Measurements from ENCODE around the gene HMCN1.

Gene HMCN1

DNA sequence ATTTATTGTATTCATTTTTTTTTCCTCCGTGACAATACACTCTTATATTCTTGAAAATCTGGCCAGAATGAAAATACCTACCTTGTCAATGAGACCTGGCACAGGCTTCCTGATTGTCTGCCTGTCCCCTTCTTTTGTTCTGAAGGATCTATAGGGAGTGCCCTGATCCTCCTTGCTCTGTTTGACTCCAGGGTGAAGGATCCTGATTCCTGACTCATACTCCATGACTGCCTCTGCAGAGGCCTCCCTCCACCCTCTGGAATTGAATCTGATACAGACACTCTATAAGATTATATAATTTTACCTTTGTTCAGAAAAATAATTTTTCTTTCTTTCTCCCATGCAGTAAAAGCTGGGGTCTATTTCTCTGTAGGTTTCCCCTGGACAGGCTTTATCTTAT lies 116.2 kb downstream of the HMCN1 start:
- no peak for DNase-seq (ENCODE audit: low read depth in 1 of 2, low spot score in 1 of 2)
- no peak for TF ChIP-seq JUND (IDR thresholded peaks at IDR 0.05; ENCODE audit: low read depth)
- in situ Hi-C loops (cut with HindIII; ENCODE audit: low pct_unique_long_range_greater_than_20kb, low sequenced_read_pairs) = no loop called here

DNA sequence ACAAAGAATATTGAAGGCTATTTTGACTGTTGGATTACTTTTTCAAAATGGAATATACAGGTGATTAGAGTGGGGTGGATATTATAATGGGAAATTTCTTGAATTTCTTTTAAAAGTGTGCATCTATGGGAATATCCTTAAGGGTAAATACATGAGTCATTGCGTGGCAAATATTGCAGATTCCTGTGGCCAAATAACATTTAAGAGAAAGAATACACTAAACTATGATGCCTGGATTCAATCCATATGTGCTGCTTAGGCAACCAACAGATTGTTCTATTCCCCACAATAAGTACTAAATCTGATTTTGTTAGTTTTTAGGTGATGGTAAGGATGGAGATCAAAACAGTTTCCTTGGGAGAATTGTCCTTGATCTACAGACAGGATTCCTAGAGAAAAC lies 119.5 kb downstream of the HMCN1 start:
- in situ Hi-C loops (cut with HindIII; ENCODE audit: low pct_unique_long_range_greater_than_20kb, low sequenced_read_pairs) = no loop called here
- peak in 1 of 2 experiments; percentile 11 for DNase-seq (ENCODE audit: low read depth in 1 of 2, low spot score in 1 of 2)
- no peak for TF ChIP-seq JUND (IDR thresholded peaks at IDR 0.05; ENCODE audit: low read depth)

DNA sequence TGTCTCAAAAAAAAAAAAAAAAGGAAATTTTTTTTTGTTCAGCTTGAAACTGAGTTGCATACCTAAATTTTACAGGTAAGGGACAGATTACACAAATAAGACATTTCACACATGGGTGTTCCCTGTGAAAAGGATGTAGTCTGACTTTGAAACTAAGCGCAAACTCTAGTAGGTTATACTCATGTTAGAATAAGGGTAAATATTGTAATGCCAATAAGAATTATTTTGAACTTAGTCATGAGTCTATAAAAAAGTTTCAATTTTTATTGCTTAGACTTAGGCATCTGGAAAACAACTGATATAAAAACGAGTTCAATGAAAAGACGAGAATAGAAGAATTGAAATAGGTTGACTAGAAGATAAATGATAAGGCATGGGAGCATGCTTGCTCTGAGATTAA lies 122.3 kb downstream of the HMCN1 start:
- no peak for DNase-seq (ENCODE audit: low read depth in 1 of 2, low spot score in 1 of 2)
- TF ChIP-seq JUND (IDR thresholded peaks at IDR 0.05; ENCODE audit: low read depth) = no peak
- in situ Hi-C loops (cut with HindIII; ENCODE audit: low pct_unique_long_range_greater_than_20kb, low sequenced_read_pairs) = no loop called here

DNA sequence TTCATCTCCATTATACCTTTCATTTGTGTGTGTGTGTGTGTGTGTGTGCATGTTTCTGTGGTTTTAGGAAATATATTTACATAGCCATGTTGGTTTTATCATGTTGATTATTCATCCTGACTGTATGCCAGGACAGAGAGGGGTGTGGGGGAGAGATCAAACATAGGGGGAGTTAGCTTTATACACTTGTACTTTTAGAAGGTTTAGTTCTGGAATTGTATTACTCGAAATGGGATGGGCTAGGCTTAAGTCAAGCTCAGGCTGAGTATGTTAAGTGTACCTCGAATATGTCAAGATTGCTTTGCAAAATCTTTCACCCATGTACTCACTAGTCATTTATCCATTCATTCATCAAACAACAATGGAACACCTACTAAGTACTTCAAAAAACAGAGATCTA lies 123.3 kb downstream of the HMCN1 start:
- no peak for DNase-seq (ENCODE audit: low read depth in 1 of 2, low spot score in 1 of 2)
- in situ Hi-C loops (cut with HindIII; ENCODE audit: low pct_unique_long_range_greater_than_20kb, low sequenced_read_pairs) = no loop called here
- no peak for TF ChIP-seq JUND (IDR thresholded peaks at IDR 0.05; ENCODE audit: low read depth)

DNA sequence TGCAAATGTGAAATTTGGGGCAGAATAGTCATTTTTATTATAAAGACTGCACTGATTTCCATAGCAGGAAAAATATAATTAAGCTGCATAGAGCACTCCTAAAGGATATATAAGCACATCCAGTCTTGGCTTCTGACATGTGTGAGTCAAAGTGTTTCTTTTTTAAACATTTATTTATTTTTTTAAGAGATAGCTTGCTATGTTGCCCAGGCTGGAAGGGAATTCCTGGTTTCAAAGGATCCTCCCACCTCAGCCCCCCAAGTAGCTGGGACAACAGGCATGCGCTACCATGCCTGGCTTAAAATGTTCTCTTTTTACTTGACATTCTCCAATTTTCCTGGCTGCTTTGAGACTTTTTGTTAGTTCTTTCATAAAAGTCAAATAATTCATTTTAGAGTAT lies 126.1 kb downstream of the HMCN1 start:
- TF ChIP-seq JUND (IDR thresholded peaks at IDR 0.05; ENCODE audit: low read depth) = no peak
- DNase-seq (ENCODE audit: low read depth in 1 of 2, low spot score in 1 of 2) = no peak
- in situ Hi-C loops (cut with HindIII; ENCODE audit: low pct_unique_long_range_greater_than_20kb, low sequenced_read_pairs) = no loop called here

DNA sequence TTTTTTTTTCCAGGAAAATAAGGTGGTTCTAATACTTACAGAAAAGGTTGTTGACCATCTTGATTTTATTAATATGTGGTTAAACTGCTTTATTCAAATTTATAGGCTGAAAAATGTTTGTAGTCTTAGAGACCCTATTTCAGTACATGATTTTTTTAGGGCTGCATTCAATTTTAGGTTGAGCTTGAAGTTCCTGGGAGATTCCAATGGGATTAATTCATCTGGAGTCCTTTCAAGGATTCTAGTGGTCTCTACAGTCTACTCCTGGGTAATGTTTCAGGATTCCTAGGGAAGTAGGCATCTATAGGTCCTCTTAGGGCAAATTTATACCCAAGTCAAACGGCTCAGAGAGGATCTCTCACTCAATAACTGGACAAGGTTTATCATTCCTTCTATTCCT lies 126.7 kb downstream of the HMCN1 start:
- no peak for TF ChIP-seq JUND (IDR thresholded peaks at IDR 0.05; ENCODE audit: low read depth)
- DNase-seq (ENCODE audit: low read depth in 1 of 2, low spot score in 1 of 2) = no peak
- in situ Hi-C loops (cut with HindIII; ENCODE audit: low pct_unique_long_range_greater_than_20kb, low sequenced_read_pairs) = no loop called here

DNA sequence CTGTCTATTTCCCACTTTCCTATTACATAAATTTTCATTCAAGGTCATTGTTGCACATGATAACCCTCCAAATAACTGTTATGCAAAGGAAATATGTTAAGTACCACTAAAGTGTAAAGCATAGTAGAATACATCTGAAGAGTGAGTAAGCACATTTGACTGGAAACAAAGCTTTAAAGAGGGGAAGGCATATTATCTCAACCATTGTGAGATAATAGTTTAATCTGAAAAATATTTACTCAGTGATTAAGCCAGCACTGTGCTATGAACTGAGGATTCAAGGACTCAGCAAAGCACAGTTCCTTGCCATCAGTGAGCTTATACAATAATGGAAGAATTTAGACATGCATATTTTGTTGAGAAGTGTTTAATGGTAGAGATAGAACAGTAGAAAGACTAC lies 127.4 kb downstream of the HMCN1 start:
- no peak for TF ChIP-seq JUND (IDR thresholded peaks at IDR 0.05; ENCODE audit: low read depth)
- in situ Hi-C loops (cut with HindIII; ENCODE audit: low pct_unique_long_range_greater_than_20kb, low sequenced_read_pairs) = no loop called here
- DNase-seq (ENCODE audit: low read depth in 1 of 2, low spot score in 1 of 2) = no peak

DNA sequence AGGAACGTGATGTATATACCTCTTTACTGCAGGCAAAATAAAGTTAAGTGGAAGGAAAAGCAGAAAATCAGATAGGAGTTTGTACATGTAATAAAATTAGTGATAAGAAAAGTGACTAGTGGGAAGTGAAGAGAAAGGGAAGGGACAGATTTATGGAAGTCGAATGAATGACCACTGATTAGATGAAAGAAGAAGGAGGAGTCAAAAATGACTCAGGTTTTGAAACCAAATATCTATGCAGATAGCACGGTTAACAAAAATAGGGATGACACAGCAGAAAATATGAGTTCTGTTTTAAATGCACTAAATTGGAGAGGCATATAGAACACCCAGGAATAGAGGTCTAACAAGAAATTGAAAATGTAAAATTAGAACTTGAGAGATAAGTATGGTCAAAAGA lies 128.0 kb downstream of the HMCN1 start:
- in situ Hi-C loops (cut with HindIII; ENCODE audit: low pct_unique_long_range_greater_than_20kb, low sequenced_read_pairs) = no loop called here
- TF ChIP-seq JUND (IDR thresholded peaks at IDR 0.05; ENCODE audit: low read depth) = no peak
- DNase-seq (ENCODE audit: low read depth in 1 of 2, low spot score in 1 of 2) = no peak

DNA sequence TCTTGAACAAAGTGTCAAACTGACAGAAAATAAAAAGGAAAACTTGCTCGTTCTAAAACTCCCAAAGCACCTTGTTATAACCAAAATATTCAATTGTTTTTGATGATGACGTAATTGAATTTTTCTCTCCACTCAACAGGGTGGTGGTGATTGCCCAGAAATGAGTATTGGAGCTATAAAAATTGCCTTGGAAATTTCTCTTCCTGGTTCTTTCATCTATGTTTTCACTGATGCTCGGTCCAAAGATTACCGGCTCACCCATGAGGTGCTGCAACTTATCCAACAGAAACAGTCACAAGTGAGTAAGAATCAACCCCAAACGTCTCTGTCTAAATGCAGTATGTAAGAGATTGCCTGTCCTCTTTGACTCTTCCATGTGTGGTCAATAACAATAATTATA lies 130.1 kb downstream of the HMCN1 start:
- in situ Hi-C loops (cut with HindIII; ENCODE audit: low pct_unique_long_range_greater_than_20kb, low sequenced_read_pairs) = no loop called here
- TF ChIP-seq JUND (IDR thresholded peaks at IDR 0.05; ENCODE audit: low read depth) = no peak
- no peak for DNase-seq (ENCODE audit: low read depth in 1 of 2, low spot score in 1 of 2)

DNA sequence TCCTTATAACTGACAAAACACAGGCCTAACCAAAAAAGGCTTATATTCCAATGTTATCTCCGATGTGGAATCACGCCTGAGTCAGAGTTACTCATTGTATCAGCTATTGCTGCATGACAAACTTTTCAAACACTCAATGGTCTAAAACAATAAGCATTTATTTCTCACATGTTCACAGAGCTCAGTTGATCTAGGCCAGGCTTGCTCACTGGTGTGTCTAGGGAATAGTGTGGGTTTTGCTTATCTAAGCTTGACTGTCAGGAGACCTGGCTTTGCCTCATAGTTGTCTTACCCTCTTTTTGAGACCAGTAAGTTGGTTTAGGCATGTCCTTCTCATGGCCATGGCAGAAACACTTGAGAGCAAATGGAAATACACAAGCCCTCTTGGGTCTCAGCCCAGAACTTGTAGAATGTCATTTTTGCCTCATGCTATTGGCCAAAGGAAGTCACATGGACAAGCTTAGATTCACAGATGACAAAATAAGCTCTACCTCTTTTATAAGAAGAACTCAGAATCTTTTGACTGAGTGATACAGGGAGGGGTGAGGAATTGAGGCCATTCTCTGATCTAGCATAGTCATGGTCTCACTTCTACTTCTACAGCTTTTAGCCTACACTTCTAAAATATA lies 130.8 kb downstream of the HMCN1 start:
- in situ Hi-C loops (cut with HindIII; ENCODE audit: low pct_unique_long_range_greater_than_20kb, low sequenced_read_pairs) = no loop called here
- TF ChIP-seq JUND (IDR thresholded peaks at IDR 0.05; ENCODE audit: low read depth) = no peak
- no peak for DNase-seq (ENCODE audit: low read depth in 1 of 2, low spot score in 1 of 2)

DNA sequence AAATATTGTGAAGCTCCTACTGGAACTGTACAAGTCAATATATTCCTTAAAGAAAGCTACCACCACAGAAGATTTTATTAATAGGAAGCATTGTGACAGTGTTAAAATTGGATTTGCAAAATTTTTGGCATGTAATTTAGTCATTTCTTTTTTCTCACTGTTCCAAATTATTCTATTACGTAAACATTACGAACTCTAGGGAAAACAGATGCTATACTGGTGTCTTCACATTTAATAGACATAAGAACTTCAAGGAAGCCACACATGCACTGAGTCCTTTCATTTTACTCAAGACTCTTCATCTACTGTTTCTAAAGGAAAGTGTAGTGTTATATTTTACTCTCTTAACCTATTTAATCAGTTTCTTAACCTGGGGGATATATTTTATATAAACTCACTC lies 135.4 kb downstream of the HMCN1 start:
- in situ Hi-C loops (cut with HindIII; ENCODE audit: low pct_unique_long_range_greater_than_20kb, low sequenced_read_pairs) = no loop called here
- TF ChIP-seq JUND (IDR thresholded peaks at IDR 0.05; ENCODE audit: low read depth) = no peak
- no peak for DNase-seq (ENCODE audit: low read depth in 1 of 2, low spot score in 1 of 2)

DNA sequence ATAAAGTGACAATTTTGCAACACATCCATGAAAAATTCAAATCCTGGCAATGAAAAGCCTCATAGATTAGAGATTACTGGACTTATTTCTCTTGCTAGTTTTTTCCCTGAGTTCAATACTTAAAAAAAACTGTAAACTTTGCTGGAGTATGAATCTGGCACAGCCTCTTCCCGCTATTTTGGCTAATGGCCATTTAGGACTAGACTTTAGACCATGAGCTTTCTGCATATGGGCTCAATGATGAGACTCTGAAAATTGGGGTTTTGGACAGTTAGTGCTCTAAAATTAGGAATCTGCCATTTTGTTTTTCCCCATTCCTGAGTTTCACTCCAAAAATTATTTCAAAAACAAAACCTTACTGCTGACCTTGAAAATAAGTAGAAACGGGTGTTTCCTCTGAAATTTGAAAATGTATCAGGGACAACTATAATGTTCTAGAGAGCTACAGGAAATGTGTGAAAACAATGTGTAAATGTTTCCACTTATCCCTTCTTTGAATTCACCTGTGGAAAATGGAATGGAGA lies 137.5 kb downstream of the HMCN1 start:
- no peak for DNase-seq (ENCODE audit: low read depth in 1 of 2, low spot score in 1 of 2)
- in situ Hi-C loops (cut with HindIII; ENCODE audit: low pct_unique_long_range_greater_than_20kb, low sequenced_read_pairs) = no loop called here
- TF ChIP-seq JUND (IDR thresholded peaks at IDR 0.05; ENCODE audit: low read depth) = no peak

DNA sequence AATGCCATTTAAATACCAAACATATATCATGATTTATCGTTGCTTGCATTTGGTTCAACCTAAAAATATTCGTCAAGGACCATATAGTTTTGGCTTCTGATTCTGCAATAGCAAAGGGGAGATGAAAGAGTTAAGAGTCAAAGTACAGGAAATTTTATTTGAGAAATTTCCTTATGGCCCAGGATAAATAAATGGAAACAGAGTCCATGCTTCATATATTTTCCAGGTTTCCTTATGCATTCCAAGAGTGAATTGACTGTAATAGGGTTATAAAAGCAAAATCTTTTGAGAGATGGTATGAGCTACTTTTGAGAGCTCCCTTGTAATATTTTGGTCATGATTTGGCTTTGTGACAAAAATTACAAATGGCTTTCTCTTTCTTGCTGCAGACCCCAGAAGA lies 140.1 kb downstream of the HMCN1 start:
- no peak for TF ChIP-seq JUND (IDR thresholded peaks at IDR 0.05; ENCODE audit: low read depth)
- in situ Hi-C loops (cut with HindIII; ENCODE audit: low pct_unique_long_range_greater_than_20kb, low sequenced_read_pairs) = no loop called here
- no peak for DNase-seq (ENCODE audit: low read depth in 1 of 2, low spot score in 1 of 2)

DNA sequence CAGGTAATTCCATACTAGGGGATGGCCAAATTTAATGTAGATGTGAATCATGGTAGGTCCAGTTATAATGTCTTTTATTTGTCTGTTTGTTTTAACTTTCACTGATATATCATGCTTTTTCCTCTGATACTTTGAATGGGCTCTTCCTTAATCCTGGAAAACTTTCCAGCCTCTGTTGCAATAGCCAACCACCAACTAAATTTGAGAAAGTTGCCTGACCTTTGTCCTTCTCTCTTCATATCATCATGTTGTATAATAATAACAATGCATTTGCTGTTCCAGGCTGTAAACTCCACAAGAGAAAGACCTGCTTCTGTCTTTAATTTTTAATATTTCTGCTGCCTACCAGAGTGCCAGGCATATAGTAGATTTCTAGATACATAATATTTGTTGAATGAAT lies 146.1 kb downstream of the HMCN1 start:
- DNase-seq (ENCODE audit: low read depth in 1 of 2, low spot score in 1 of 2) = no peak
- TF ChIP-seq JUND (IDR thresholded peaks at IDR 0.05; ENCODE audit: low read depth) = no peak
- in situ Hi-C loops (cut with HindIII; ENCODE audit: low pct_unique_long_range_greater_than_20kb, low sequenced_read_pairs) = no loop called here

Data from T47D (cell line).